IMR-90 (cell line): ENCODE data around the gene GOLIM4.

ENCODE experiments used
- BHLHE40 ChIP-seq: fragments of 150-350 bp; IDR thresholded peaks from 2 replicates; pipeline ENCODE4 v1.6.1; 2016; ENCODE audit warnings: mild to moderate bottlenecking, low read depth, low read length
- CTCF ChIP-seq: conservative IDR thresholded peaks from 2 replicates; pipeline ENCODE4 v1.5.1; 2012; ENCODE audit warnings: mild to moderate bottlenecking, low read depth, low read length, improper control_type of control experiment
- MAZ ChIP-seq: IDR thresholded peaks from 2 replicates; pipeline ENCODE4 v1.6.1; 2012; ENCODE audit warnings: low read depth, mild to moderate bottlenecking, low read length, improper control_type of control experiment, moderate library complexity, borderline replicate concordance
- MXI1 ChIP-seq: IDR thresholded peaks from 2 replicates; pipeline ENCODE4 v1.6.1; 2012; ENCODE audit warnings: low read depth, mild to moderate bottlenecking, low read length, moderate library complexity, borderline replicate concordance
- POLR2A ChIP-seq: IDR thresholded peaks from 2 replicates; pipeline ENCODE4 v1.6.1; 2012; ENCODE audit warnings: mild to moderate bottlenecking, low read depth, low read length
- RAD21 ChIP-seq: IDR thresholded peaks from 2 replicates; pipeline ENCODE4 v1.6.1; 2012; ENCODE audit warnings: low read length, improper control_type of control experiment
- RCOR1 ChIP-seq: IDR thresholded peaks from 2 replicates; pipeline ENCODE4 v1.6.1; 2012; ENCODE audit warnings: mild to moderate bottlenecking, low read length, improper control_type of control experiment; ENCODE audit not compliant: insufficient replicate concordance
- RFX5 ChIP-seq: IDR thresholded peaks from 2 replicates; pipeline ENCODE4 v1.8.0; 2012; ENCODE audit warnings: low read depth, mild to moderate bottlenecking, low read length, moderate library complexity
- SMC3 ChIP-seq: fragments of 150-350 bp; IDR thresholded peaks from 2 replicates; pipeline ENCODE4 v1.6.1; 2016; ENCODE audit warnings: low read depth, mild to moderate bottlenecking, antibody characterized with exemption, low read length, moderate library complexity
- USF2 ChIP-seq: fragments of 150-350 bp; IDR thresholded peaks from 2 replicates; pipeline ENCODE4 v1.6.1; 2017; ENCODE audit warnings: mild to moderate bottlenecking, antibody characterized with exemption, low read length, low read depth

GRCh38 chr3:168070919-168071318, 24.8 kb downstream of the GOLIM4 start:
- TF ChIP-seq CTCF (no peak), RCOR1 (no peak), MAZ (no peak), POLR2A (no peak), USF2 (no peak), RFX5 (no peak), MXI1 (no peak), SMC3 (no peak), BHLHE40 (no peak), RAD21 (no peak)
